HK-2 (cell line): ENCODE data around the gene INTS4.
A peak's percentile ranks its signal among the peaks of the same experiment; 100 is the strongest.
"Not testable (repeated sequence)": the region's sequence is repeated elsewhere in the genome, so short reads cannot be mapped to it uniquely, and the experiment has no call there.

Experiments used
- DNase-seq: peaks from one replicate; pipeline ENCODE4 v3.0.0-alpha.2; 2018; ENCODE audit not compliant: unreplicated experiment

INTS4 gene

GRCh38 chr11:77994434-77995362, at the start of gene INTS4:
INTS4 (minus strand) TSS chr11:77994668; CDS start chr11:77994643, 25 bp downstream.
- peak; percentile 96 for DNase-seq

- no peak for DNase-seq
Observed at GRCh38 chr11:78041843-78042440, 47.5 kb upstream of the INTS4 start.

- DNase-seq = not testable (repeated sequence)
Observed at GRCh38 chr11:78041380-78041719, 46.9 kb upstream of the INTS4 start.

- peak; percentile 48 for DNase-seq
Observed at GRCh38 chr11:78040691-78041379, 46.4 kb upstream of the INTS4 start.

GRCh38 chr11:78039919-78040671, 45.6 kb upstream of the INTS4 start:
- DNase-seq = peak; percentile 80

- DNase-seq = no peak
Observed at GRCh38 chr11:78039391-78039918, 45.0 kb upstream of the INTS4 start.

GRCh38 chr11:78038697-78039313, 44.3 kb upstream of the INTS4 start:
- DNase-seq = no peak

- DNase-seq = no peak
Observed at GRCh38 chr11:78037825-78038620, 43.6 kb upstream of the INTS4 start.

- no peak for DNase-seq
Observed at GRCh38 chr11:78037056-78037455, 42.6 kb upstream of the INTS4 start.

GRCh38 chr11:78036313-78036712, 41.8 kb upstream of the INTS4 start:
- DNase-seq = no peak

GRCh38 chr11:78034623-78035022, 40.2 kb upstream of the INTS4 start:
- no peak for DNase-seq

GRCh38 chr11:78033040-78033439, 38.6 kb upstream of the INTS4 start:
- DNase-seq = no peak

- no peak for DNase-seq
Observed at GRCh38 chr11:78032090-78032489, 37.6 kb upstream of the INTS4 start.

- DNase-seq = no peak
Observed at GRCh38 chr11:78031629-78032028, 37.2 kb upstream of the INTS4 start.

- DNase-seq = no peak
Observed at GRCh38 chr11:78030429-78031325, 36.2 kb upstream of the INTS4 start.

- DNase-seq = not testable (repeated sequence)
Observed at GRCh38 chr11:78028423-78028822, 34.0 kb upstream of the INTS4 start.

GRCh38 chr11:78027759-78028158, 33.3 kb upstream of the INTS4 start:
- DNase-seq = no peak

- no peak for DNase-seq
Observed at GRCh38 chr11:78025378-78025777, 30.9 kb upstream of the INTS4 start.

GRCh38 chr11:78023426-78023825, 29.0 kb upstream of the INTS4 start:
- DNase-seq = no peak
